Ramos (cell line): ENCODE results near the gene CD38.

Experiments
- in situ Hi-C: fragments of 300-500 bp; cut with MboI; formaldehyde crosslinking; loops from one replicate; pipeline ENCODE4 v1.14.3; 2022; ENCODE audit warnings: low sequenced_read_pairs; ENCODE audit not compliant: unreplicated experiment

CD38 gene

GRCh38 chr4:15778289-15779241, at the start of gene CD38:
CD38 (plus strand) TSS chr4:15778328; CDS start chr4:15778415, 87 bp downstream.
- in situ Hi-C loops, result loop anchor here (25.0 kb wide), 1 partner anchor 459 kb away; the partner anchor contains the start of gene TAPT1

- in situ Hi-C loops, result loop anchor here (10.0 kb wide), 1 partner anchor 225 kb away; no protein-coding TSS in a partner anchor
These were observed 48.1 kb upstream of the CD38 start for GRCh38 chr4:15729910-15730533.

GRCh38 chr4:15733061-15733460, 45.1 kb upstream of the CD38 start:
- in situ Hi-C loops, result loop anchor here (10.0 kb wide), 1 partner anchor 222 kb away; no protein-coding TSS in a partner anchor

- in situ Hi-C loops, result loop anchor here (10.0 kb wide), 1 partner anchor 219 kb away; no protein-coding TSS in a partner anchor
These were observed 42.6 kb upstream of the CD38 start for GRCh38 chr4:15735536-15735935.

- in situ Hi-C loops, result loop anchor here (10.0 kb wide), 1 partner anchor 218 kb away; no protein-coding TSS in a partner anchor
These were observed 41.5 kb upstream of the CD38 start for GRCh38 chr4:15736514-15737050.

GRCh38 chr4:15737255-15737654, 40.9 kb upstream of the CD38 start:
- in situ Hi-C loops, result loop anchor here (10.0 kb wide), 1 partner anchor 218 kb away; no protein-coding TSS in a partner anchor

GRCh38 chr4:15738877-15739276, 39.3 kb upstream of the CD38 start:
- in situ Hi-C loops, result loop anchor here (10.0 kb wide), 1 partner anchor 216 kb away; no protein-coding TSS in a partner anchor

GRCh38 chr4:15740764-15741404, 37.2 kb upstream of the CD38 start:
- in situ Hi-C loops, result no loop called here

- in situ Hi-C loops, result no loop called here
These were observed 36.0 kb upstream of the CD38 start for GRCh38 chr4:15742083-15742582.

- in situ Hi-C loops, result no loop called here
These were observed 35.5 kb upstream of the CD38 start for GRCh38 chr4:15742637-15743036.

GRCh38 chr4:15744016-15744545, 34.0 kb upstream of the CD38 start:
- in situ Hi-C loops, result no loop called here

GRCh38 chr4:15746110-15746509, 32.0 kb upstream of the CD38 start:
- in situ Hi-C loops, result no loop called here

GRCh38 chr4:15749001-15749400, 29.1 kb upstream of the CD38 start:
- in situ Hi-C loops, result no loop called here

GRCh38 chr4:15751153-15751552, 27.0 kb upstream of the CD38 start:
- in situ Hi-C loops, result no loop called here

GRCh38 chr4:15753081-15753480, 25.0 kb upstream of the CD38 start:
- in situ Hi-C loops, result no loop called here

GRCh38 chr4:15753786-15754185, 24.3 kb upstream of the CD38 start:
- in situ Hi-C loops, result no loop called here

- in situ Hi-C loops, result no loop called here
These were observed 23.8 kb upstream of the CD38 start for GRCh38 chr4:15754323-15754722.

GRCh38 chr4:15755321-15756155, 22.6 kb upstream of the CD38 start:
- in situ Hi-C loops, result no loop called here

GRCh38 chr4:15756361-15756861, 21.7 kb upstream of the CD38 start:
- in situ Hi-C loops, result no loop called here
